CD4-positive, alpha-beta T cell treated with Interleukin-15 for 4 hours (primary cell): Measurements from ENCODE around the gene SPATA20.

Experiments used
- DNase-seq: peaks from one replicate; pipeline ENCODE4 v3.0.0-alpha.2; 2020; ENCODE audit warnings: low spot score

SPATA20 gene

GRCh38 chr17:50520483-50520882 is 26.5 kb upstream of the SPATA20 start:
- DNase-seq, result no peak

GRCh38 chr17:50521514-50521913 is 25.5 kb upstream of the SPATA20 start:
- no peak for DNase-seq

- no peak for DNase-seq
Observed at GRCh38 chr17:50522766-50523165, 24.2 kb upstream of the SPATA20 start.

GRCh38 chr17:50523208-50523607 is 23.8 kb upstream of the SPATA20 start:
- no peak for DNase-seq

GRCh38 chr17:50524838-50525237 is 22.1 kb upstream of the SPATA20 start:
- DNase-seq, result no peak

GRCh38 chr17:50527155-50527762 is 19.7 kb upstream of the SPATA20 start:
- DNase-seq, result no peak

- DNase-seq, result no peak
Observed at GRCh38 chr17:50527949-50528474, 19.0 kb upstream of the SPATA20 start.

GRCh38 chr17:50529849-50530248 is 17.1 kb upstream of the SPATA20 start:
- DNase-seq, result no peak

- DNase-seq, result no peak
Observed at GRCh38 chr17:50531428-50532025, 15.4 kb upstream of the SPATA20 start.

GRCh38 chr17:50532452-50533024 is 14.4 kb upstream of the SPATA20 start, which contains the start of gene EPN3:
Gene EPN3 (plus strand): TSS chr17:50532735. CDS start chr17:50536557, 3,822 bp downstream.
- no peak for DNase-seq

- no peak for DNase-seq
Observed at GRCh38 chr17:50533185-50533584, 13.8 kb upstream of the SPATA20 start.

GRCh38 chr17:50533720-50534148 is 13.2 kb upstream of the SPATA20 start:
- DNase-seq, result no peak

- DNase-seq, result no peak
Observed at GRCh38 chr17:50534222-50534978, 12.6 kb upstream of the SPATA20 start.

GRCh38 chr17:50534979-50535326 is 12.0 kb upstream of the SPATA20 start:
- no peak for DNase-seq

GRCh38 chr17:50535407-50535806 is 11.6 kb upstream of the SPATA20 start:
- no peak for DNase-seq

- DNase-seq, result no peak
Observed at GRCh38 chr17:50536683-50537646, 10.0 kb upstream of the SPATA20 start.

- no peak for DNase-seq
Observed at GRCh38 chr17:50537721-50538548, 9.0 kb upstream of the SPATA20 start.

GRCh38 chr17:50538549-50539410 is 8.2 kb upstream of the SPATA20 start:
- DNase-seq, result no peak

GRCh38 chr17:50539762-50540559 is 7.0 kb upstream of the SPATA20 start:
- no peak for DNase-seq
